Endodermal cell (in vitro differentiated cells): ENCODE data around the gene GALNT18. TPM values are rescaled to one million over a fixed set of nuclear protein-coding genes. Genes with fewer than 3 reads are reported as not detected.
A peak's percentile ranks its signal among the peaks of the same experiment; 100 is the strongest.

Experiments used
- DNase-seq: peaks from one replicate; pipeline ENCODE4 v3.0.0-alpha.2; 2017
- H3K27ac ChIP-seq: 2 replicates; pipeline ENCODE4 v1.5.1; 2013; ENCODE audit warnings: mild to moderate bottlenecking, low read depth, low read length, moderate library complexity
- H3K27me3 ChIP-seq: 2 replicates; pipeline ENCODE4 v1.6.1; 2013; ENCODE audit warnings: mild to moderate bottlenecking, low read length, moderate library complexity; ENCODE audit not compliant: insufficient read depth, control insufficient read depth, poor library complexity, severe bottlenecking
- H3K36me3 ChIP-seq: 2 replicates; pipeline ENCODE4 v1.7.0; 2013; ENCODE audit warnings: mild to moderate bottlenecking, low read length, moderate library complexity; ENCODE audit not compliant: control insufficient read depth, insufficient read depth
- H3K4me1 ChIP-seq: one replicate; pipeline ENCODE4 v1.7.0; 2013; ENCODE audit warnings: low read length; ENCODE audit not compliant: control insufficient read depth, insufficient read depth
- H3K4me3 ChIP-seq: 2 replicates; pipeline ENCODE4 v1.5.1; 2013; ENCODE audit warnings: mild to moderate bottlenecking, low read length, moderate library complexity
- H3K9ac ChIP-seq: 2 replicates; pipeline ENCODE4 v1.6.1; 2013; ENCODE audit warnings: mild to moderate bottlenecking, low read length, moderate library complexity; ENCODE audit not compliant: poor library complexity, severe bottlenecking; ENCODE audit errors: extremely low read depth
- H3K9me3 ChIP-seq: 2 replicates; pipeline ENCODE4 v1.6.1; 2013; ENCODE audit warnings: mild to moderate bottlenecking, low read length, moderate library complexity; ENCODE audit not compliant: control insufficient read depth
- H3K27ac Mint-ChIP-seq: 2 replicates; pipeline ENCODE4 v1.8.0; 2020; ENCODE audit warnings: mixed read lengths
- H3K27me3 Mint-ChIP-seq: 2 replicates; pipeline ENCODE4 v1.8.0; 2021; ENCODE audit warnings: mild to moderate bottlenecking, mixed read lengths; ENCODE audit not compliant: insufficient read depth
- H3K36me3 Mint-ChIP-seq: 2 replicates; pipeline ENCODE4 v1.8.0; 2020; ENCODE audit warnings: low read depth, mixed read lengths
- H3K4me1 Mint-ChIP-seq: 2 replicates; pipeline ENCODE4 v1.8.0; 2020; ENCODE audit warnings: mixed read lengths
- H3K4me3 Mint-ChIP-seq: 2 replicates; pipeline ENCODE4 v1.8.0; 2020; ENCODE audit warnings: mild to moderate bottlenecking, moderate library complexity, mixed read lengths
- H3K9me3 Mint-ChIP-seq: 2 replicates; pipeline ENCODE4 v1.8.0; 2020; ENCODE audit warnings: mild to moderate bottlenecking, mixed read lengths
- WGBS, 2 experiments: methylation state at CpG; one replicate each; pipeline versions ENCODE4 v1.1.5 to v1.1.7; 2013; ENCODE audit warnings: missing lambda C conversion rate in 2 of 2, mixed read lengths in 1 of 2; ENCODE audit not compliant: insufficient coverage in 1 of 2, insufficient read length in 1 of 2; 5-methylcytosine and 5-hydroxymethylcytosine counted together
- long read RNA-seq, 4 experiments: library from polyadenylated mRNA in 2 of 4; library from RNA in 1 of 4; library from capped mRNA in 1 of 4; stranded (forward) in 3 of 4; unstranded in 1 of 4; transcript quantifications; one replicate each; pipeline ENCODE4 v2.0.0, GENCODE V29; 2020 to 2021; ENCODE audit warnings: inconsistent platforms in 1 of 4
- polyA plus RNA-seq, 2 experiments: library from polyadenylated mRNA; stranded (reverse); fragments of 50-300 nt; gene quantifications; one replicate each; pipeline ENCODE4 v1.2.3, GENCODE V29; 2013
- total RNA-seq, 2 donors: library from RNA; stranded (reverse); fragmentation: NEBNext Ultra II Directional in 1 of 2; extraction: Animal tissue kit (Norgen Biotek cat#: 25700) in 1 of 2; gene quantifications; 2 replicates in 1 of 2; 3 replicates in 1 of 2; pipeline ENCODE4 v1.2.1, GENCODE V29; 2021
- TF ChIP-seq, protein P1 (sequence below): fragments of 200-600 bp; sonication (generic); conservative IDR thresholded peaks from 2 replicates; pipeline ENCODE4 v1.5.0; 2021; ENCODE audit warnings: antibody characterized with exemption, mild to moderate bottlenecking

Gene GALNT18
- 1 to 10 TPM; 5.1 to 9.9 TPM for total RNA-seq
- 5.9 TPM for polyA plus RNA-seq (2013, experiment 1 of 2)
- polyA plus RNA-seq (2013, experiment 2 of 2): 6.6 TPM
- long read RNA-seq, experiment 1, transcript GALNT18-201 (11 exons, 2,504 nt): major isoform, 6 of 8 reads
- long read RNA-seq, experiment 1, partial matches to known transcripts: 2 of 8 reads
- long read RNA-seq, experiment 1, other reads (novel, unspliced or antisense): 0 of 8 reads
- long read RNA-seq, experiment 2, transcript GALNT18-201 (11 exons, 2,504 nt): major isoform, 18 of 22 reads
- long read RNA-seq, experiment 2, partial matches to known transcripts: 0 of 22 reads
- long read RNA-seq, experiment 2, other reads (novel, unspliced or antisense): 4 of 22 reads
- long read RNA-seq, experiment 3, transcript GALNT18-201 (11 exons, 2,504 nt): major isoform, 66 of 82 reads
- long read RNA-seq, experiment 3, partial matches to known transcripts: 1 of 82 reads
- long read RNA-seq, experiment 3, other reads (novel, unspliced or antisense): 15 of 82 reads
- long read RNA-seq, experiment 4: 0 reads

DNA sequence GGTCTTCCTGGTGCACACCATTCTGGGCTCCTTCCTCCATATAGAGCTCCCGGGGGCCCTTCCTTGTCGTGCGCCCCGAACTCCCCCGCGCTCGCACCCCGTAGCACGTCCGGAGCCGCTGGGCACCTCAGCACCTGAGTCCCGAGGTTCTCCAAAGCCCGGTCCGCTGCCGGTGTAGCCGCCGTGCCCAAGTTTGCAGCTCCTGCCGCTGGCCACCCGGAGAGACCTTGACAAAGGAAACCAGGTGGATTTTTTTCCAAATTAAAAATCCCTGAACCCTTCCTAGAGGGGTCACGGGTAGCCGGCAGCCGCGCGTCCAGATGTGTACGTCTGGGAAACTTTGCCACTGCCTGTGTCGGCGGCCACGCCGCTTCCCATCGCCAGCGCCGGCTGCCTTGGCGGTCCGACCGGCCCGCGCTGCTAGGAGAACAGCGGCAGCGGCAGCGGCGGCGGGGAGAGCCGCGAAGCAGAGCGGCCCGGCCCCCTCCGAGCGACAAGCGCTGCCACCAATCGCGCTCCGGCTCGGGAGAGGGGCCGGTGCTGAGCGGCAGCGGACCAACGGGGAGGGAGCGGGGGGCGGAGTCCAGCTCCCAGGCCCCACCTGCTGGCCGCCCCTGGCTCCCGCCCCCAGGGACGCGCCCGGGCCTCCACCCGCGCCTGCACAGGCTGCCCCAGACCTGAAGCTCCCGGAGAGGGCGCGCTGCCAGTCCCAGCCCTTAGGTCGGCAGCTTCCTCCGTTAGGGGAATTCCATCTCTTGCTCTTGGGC, at the start of gene GALNT18:
TSS of gene GALNT18 (minus strand) at position 433 of the 767 bp plus-strand sequence.
- Histone ChIP-seq H3K4me3 (peak within 1 kb of the TSS; percentile 83), H3K9ac (peak within 1 kb of the TSS; percentile 21), H3K27me3 (peaks cover 49% of the 10 kb centered on the region), H3K27ac (no peak within 1 kb of the TSS), H3K4me1 (peaks cover 24% of the 10 kb centered on the region), H3K9me3 (no peaks in the 10 kb centered on the region), H3K36me3 (no peaks in the 10 kb centered on the region)
- H3K9me3 Mint-ChIP-seq: no peaks in the 10 kb centered on the region
- no peak within 1 kb of the TSS for H3K27ac Mint-ChIP-seq
- TF ChIP-seq, protein P1, sequence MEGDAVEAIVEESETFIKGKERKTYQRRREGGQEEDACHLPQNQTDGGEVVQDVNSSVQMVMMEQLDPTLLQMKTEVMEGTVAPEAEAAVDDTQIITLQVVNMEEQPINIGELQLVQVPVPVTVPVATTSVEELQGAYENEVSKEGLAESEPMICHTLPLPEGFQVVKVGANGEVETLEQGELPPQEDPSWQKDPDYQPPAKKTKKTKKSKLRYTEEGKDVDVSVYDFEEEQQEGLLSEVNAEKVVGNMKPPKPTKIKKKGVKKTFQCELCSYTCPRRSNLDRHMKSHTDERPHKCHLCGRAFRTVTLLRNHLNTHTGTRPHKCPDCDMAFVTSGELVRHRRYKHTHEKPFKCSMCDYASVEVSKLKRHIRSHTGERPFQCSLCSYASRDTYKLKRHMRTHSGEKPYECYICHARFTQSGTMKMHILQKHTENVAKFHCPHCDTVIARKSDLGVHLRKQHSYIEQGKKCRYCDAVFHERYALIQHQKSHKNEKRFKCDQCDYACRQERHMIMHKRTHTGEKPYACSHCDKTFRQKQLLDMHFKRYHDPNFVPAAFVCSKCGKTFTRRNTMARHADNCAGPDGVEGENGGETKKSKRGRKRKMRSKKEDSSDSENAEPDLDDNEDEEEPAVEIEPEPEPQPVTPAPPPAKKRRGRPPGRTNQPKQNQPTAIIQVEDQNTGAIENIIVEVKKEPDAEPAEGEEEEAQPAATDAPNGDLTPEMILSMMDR: peak; percentile 72
- H3K27me3 Mint-ChIP-seq: peaks cover 61% of the 10 kb centered on the region
- peak within 1 kb of the TSS; percentile 70 for H3K4me3 Mint-ChIP-seq
- peaks cover 31% of the 10 kb centered on the region for H3K4me1 Mint-ChIP-seq
- no peaks in the 10 kb centered on the region for H3K36me3 Mint-ChIP-seq
- peak; percentile 96 for DNase-seq
- WGBS, 2 experiments: 0 to 1% methylated on average over 21 to 71 of the region's 71 CpGs

DNA sequence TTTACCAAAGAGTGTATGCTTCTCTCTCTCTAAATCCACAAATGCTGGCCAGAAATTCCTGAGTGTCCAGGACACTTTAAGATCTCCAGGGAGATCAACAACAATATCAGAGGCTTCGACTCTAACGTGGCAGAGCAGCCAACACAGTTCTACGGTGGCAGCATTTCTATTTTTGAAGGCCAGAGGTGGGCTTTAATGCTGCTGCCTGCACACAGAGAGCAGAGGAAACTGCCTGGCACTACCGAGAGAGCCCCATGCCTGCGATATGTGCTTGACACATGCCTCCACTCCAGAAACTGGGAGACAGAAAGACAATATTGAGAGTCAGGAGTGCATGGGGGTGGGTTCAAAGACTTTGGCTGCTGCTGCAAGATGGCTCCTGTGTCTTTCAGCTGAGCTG, 48.8 kb upstream of the GALNT18 start:
- Histone ChIP-seq H3K27me3 (no peaks in the 10 kb centered on the region), H3K4me3 (no peak overlapping the region), H3K9me3 (peaks cover 18% of the 10 kb centered on the region), H3K9ac (no peak overlapping the region), H3K27ac (no peak overlapping the region), H3K4me1 (no peaks in the 10 kb centered on the region), H3K36me3 (no peaks in the 10 kb centered on the region)
- H3K4me3 Mint-ChIP-seq: no peak overlapping the region
- WGBS, 2 experiments: 87 to 91% methylated on average over 5 of the region's 5 CpGs
- H3K36me3 Mint-ChIP-seq: no peaks in the 10 kb centered on the region
- peak overlapping the region; percentile 26 for H3K27ac Mint-ChIP-seq
- TF ChIP-seq, protein P1: no peak
- DNase-seq: no peak
- peaks cover 5% of the 10 kb centered on the region for H3K4me1 Mint-ChIP-seq
- peaks cover 16% of the 10 kb centered on the region for H3K9me3 Mint-ChIP-seq
- peaks cover 30% of the 10 kb centered on the region for H3K27me3 Mint-ChIP-seq

DNA sequence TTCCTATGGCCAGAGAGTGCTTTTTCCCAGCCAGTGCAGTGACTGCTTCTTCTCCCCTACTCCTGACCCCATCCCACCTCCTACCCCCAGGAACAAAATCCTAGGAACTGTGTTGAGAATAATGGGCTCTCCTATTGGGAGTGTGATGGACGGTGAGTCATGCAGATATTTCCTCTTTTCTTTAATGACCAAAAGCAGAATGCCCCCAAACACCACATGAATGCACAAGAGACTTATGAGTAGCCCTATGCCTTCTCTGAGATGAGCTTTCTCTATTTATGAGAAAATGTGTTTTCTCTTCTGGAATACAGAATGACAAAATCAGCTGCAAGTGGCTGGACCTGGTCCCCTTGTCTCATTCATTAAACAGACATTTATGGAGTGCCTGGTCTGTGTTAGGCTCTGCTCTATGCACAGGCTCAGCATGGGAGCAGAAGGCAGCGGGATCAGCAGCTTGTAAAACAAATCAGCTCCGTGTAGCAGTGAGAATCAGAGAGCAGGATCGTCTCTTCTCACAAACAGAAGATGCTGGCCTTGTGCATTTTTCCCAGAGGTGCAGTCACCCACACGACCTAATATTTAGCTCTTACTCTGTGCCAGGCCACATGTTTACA, 47.5 kb upstream of the GALNT18 start:
- no peaks in the 10 kb centered on the region for H3K36me3 ChIP-seq
- H3K9me3 Mint-ChIP-seq: peaks cover 17% of the 10 kb centered on the region
- no peak overlapping the region for H3K27ac Mint-ChIP-seq
- peak overlapping the region; percentile 50 for H3K27ac ChIP-seq
- peaks cover 32% of the 10 kb centered on the region for H3K27me3 Mint-ChIP-seq
- TF ChIP-seq, protein P1: no peak
- H3K9me3 ChIP-seq: peaks cover 22% of the 10 kb centered on the region
- WGBS, 2 experiments: 39 to 45% methylated on average over 4 to 5 of the region's 5 CpGs
- H3K9ac ChIP-seq: no peak overlapping the region
- no peak overlapping the region for H3K4me3 ChIP-seq
- no peaks in the 10 kb centered on the region for H3K27me3 ChIP-seq
- no peaks in the 10 kb centered on the region for H3K36me3 Mint-ChIP-seq
- no peaks in the 10 kb centered on the region for H3K4me1 ChIP-seq
- peaks cover 10% of the 10 kb centered on the region for H3K4me1 Mint-ChIP-seq
- no peak overlapping the region for H3K4me3 Mint-ChIP-seq
- no peak for DNase-seq
